Activated CD4-positive, alpha-beta T cell treated with anti-CD3 and anti-CD28 coated beads for 1 hour (primary cell): ENCODE measurements around the gene MISP3.
A peak's percentile ranks its signal among the peaks of the same experiment; 100 is the strongest.

ENCODE experiments used
- DNase-seq: peaks from one replicate; pipeline ENCODE4 v3.0.0-alpha.2; 2020

The MISP3 gene

DNA sequence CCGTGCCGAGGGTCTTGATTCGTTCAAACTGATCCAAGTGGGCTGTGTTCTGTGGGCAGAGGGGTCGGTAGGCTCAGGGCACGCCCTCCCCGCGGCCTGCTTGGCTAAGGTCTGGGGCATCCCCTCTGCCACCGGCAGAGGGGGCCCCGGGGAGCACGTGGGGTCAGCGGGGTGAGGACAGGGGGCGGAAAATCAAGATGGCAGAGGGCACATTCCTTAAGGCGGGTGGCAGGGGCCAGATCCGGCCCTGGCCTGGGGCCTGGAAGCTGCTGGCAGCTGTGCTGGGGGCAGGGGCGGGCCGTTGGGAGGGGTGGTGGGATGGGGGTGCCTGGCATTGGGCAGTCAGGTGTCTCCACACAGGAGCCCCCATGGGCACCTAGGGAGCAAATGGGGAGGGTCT, 34.3 kb downstream of the MISP3 start:
- no peak for DNase-seq

DNA sequence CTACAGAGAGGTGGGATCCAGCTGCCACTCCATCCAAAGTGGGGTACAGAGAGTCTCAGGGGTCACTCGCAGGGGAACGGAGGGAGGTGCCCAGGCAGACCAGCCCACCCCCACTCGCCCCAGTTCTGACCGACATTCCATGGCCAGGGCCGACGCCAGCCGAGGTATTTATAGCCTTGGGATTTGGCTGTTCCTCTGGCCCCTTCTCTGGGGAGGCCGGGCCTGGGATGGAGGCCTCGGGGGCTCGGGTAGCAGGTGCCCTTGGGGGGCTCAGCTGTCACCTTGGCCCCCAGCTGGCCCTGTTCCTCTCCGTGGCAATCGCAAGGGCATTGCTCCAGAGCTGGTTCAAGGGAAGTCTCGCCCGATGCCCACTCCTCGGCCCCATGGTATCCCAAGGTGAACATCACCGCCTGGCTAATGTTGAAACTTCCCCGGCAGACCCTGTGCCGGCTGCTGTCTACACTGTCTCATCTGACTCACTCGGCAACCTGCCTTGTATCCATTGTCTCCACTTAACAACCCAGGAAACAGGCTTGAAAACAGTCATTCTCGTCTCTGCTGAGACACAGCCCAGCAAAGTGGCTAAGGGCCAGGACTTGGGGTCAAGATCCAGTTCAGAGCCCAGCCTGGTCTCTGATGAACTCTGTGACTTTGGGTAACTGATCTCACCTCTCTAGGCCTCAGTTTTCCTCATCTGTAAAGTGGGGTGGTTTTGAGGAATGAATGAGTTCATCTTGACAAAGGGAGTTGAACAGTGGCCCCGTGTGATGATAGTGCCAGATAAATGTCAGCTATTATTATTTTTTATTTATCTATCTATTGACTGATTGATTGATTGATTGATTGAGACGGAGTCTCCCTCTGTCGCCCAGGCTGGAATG, 35.2 kb downstream of the MISP3 start:
- DNase-seq, result no peak

DNA sequence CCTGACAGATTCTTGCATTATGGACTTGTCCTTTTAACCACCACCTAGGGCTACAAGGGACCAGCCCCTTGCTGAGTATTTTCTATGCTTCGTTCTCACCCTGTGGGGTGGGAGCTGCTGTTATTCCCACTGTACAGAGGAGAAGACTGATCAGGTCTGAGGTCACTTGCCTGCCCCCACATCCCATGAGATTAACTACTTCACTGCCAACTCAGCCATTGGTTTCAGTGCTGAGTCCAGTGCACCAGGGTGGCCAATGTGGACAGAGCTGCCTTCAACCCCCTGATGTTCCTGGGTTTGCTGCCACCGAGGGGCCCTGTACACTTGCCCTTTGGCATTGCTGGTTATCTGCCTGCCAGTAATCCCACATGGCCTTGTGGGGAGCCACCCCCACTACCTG, 38.1 kb downstream of the MISP3 start:
- DNase-seq, result no peak

DNA sequence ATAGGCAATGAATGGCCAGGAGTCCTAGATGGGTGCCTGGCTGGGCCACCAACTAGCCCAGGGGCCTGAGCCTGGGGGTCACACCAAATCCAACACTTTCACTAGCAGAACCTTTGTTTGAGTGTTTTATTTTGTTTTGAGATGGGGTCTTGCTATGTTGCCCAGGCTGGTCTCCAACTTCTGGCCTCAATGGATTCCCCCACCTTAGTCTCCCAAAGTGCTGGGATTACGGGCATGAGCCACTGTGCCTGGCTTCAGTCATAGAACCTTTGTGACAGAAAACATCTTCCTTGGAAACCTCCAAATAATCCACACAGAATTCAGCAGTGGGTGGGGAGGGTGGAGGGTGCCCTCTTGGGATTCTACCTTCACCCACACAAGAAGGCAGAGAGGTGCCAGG, 38.9 kb downstream of the MISP3 start:
- no peak for DNase-seq

DNA sequence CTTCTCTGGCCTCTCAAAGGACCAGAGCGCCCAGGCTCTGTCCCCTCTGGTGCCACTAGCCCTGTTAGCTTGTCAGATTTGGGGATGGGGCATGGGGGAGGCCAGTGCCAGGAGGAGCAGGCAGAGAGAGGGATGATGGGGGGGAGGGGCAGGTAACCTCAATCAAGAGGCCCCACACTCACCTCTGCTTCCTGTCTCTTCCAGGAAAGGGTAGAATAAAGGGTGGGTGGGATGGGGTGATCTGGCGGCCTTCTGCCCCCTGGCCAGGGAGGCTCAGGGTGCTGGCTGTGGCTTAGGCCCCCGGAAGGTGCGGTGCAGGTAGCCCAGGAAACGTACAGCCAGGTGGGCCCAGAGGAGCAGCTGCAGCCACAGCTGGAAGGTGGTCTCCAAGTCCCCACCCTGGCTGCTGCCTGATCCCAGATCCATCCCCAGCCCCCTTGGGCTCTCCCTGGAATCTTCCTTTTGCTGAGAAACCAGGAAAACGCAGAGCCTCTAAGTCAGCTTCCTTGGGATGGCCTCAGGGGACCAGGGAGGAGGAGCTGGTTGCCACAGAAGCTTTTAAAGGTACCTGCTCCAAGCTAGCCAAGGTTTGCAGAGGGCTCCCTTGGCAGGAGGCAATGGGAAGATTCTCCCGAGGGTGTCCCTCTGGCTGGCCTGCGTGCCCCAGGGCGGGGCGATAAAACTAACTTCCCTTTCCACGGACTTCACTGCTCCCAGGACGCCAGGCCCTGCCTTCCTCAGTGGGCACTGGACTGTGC, 39.6 kb downstream of the MISP3 start:
- DNase-seq, result no peak

DNA sequence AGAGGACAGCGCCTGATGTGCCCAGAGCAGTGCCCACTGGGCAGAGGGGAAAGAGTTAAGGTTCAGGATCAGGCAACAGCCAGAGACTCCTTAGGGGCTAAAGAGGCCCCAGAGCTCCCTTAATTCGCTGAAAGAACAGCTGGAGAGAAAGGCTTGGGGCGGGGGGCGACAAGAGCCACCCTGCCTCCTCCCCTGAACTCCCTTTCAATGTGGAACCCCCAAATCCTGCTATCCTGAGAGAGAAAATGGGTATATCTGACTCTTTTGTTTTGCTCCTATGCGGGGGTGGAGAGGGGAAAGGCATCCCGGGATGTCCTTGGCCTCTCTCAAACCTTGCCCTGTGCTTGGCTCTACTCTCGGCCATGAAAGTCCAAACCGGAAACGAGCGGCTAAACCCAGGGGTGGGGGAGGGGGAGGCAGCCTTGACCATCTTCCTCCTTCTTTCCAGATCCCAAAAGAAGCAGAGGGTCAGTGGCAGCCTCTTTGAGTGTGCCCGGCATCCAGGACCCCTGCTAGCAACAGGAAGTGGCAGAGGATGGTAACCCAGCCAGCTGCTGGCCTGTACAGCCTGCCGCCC, 40.3 kb downstream of the MISP3 start:
- no peak for DNase-seq

DNA sequence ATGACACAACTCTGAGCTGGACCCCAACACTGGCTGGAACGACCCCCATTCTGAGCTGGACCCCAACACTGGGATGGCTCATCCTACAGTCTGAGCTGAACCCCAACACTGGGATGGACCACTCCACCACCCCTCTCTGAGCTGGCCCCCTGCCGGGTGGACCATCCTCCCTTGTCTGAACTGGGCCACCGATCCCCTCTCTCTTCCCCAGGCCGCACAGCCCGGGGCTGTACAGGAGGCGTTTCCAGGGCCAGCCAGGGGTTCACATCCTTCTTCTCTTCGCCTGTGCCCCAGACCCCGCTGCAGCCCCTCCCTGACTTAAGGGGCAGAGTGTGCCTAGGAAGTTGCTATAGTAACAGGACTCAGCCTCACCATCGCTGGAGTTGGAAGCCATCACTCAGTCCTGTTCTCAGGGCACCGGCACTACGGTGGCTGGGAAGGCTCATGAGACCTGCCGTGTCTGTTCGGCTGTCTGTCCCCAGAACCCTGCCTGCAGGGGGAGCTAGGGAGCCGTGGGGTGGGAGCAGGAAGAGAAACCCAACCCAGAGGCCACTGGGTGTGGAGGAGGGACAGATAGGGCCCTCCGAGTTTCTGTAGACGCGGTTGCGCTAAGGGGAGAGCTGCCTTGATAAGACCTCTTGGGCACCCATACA, 41.3 kb downstream of the MISP3 start:
- DNase-seq, result no peak

DNA sequence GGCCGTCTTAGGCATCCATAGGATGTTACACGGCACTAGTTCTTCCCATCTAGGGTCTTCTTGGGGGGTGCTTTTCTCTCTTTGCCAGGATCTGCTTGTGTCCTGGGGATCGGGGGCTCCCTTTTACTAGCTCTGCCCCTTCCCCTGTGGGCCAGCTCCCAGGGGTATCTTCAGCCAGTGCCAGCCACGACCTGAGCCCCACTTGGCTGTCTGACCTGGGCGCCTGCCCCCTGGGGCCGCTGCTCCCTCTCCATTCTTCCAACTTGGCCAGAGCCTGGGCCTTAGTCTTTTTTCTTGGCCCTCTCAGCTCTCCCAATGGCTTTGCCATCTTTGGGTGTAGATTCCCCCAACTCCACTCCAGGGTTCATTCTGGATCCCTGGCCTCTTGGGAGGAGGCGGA, 41.9 kb downstream of the MISP3 start:
- no peak for DNase-seq

DNA sequence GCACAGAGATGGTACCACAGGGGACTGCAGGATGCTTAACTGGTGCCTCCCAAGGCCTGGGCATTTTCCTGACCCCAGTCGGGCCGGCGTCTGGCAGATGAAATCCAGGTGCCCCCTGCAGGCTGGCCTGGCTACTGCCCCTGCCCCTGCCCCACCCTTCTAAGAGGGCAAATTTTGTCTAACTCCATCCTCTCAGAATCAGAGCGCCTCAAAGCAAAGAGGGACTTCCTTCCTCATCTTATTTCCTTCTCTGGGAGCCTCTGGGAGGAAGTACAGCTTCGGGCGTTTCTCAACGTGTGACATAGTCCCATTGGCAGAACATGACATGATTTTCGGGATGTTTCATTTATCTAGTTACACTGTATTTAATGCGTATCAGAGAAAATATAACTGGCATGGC, 42.3 kb downstream of the MISP3 start:
- DNase-seq, result no peak

DNA sequence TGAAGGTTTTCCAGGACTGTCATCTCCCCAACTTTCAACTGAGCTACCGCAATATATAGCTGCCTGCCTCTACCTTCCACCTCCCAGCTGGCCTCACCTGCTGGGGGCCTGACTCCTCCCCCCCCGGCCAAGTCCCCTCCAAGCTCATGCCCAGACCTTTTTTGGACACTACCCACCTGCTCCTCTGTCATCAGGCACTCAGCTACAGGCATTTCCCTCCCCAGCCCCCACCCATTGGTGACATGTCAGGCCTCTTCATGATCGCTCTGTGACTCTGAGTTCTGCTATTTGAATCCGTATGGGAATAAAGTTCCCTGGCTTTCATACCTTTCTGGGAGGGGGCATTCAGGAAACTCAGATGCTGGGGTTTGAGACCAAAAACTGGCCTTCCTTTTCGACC, 43.2 kb downstream of the MISP3 start:
- no peak for DNase-seq

DNA sequence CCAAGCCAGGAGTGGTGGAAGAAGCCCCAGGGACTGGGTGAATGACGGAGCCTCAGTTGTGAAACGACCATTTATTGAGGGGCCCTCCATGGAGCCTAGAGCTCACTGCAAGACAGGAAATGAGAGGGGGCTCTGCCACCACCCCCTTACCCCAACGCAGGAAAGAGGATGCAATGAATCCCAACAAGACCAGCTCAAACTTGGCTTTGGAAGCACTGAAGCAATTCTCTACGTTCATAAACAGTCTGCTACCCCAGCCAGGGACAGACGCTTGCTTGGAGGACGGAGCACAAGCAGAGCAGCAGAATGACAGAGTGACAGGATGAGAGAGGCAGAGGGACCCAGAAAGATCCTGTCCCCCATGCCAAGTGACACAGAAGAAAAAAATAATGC, 43.9 kb downstream of the MISP3 start:
- no peak for DNase-seq

DNA sequence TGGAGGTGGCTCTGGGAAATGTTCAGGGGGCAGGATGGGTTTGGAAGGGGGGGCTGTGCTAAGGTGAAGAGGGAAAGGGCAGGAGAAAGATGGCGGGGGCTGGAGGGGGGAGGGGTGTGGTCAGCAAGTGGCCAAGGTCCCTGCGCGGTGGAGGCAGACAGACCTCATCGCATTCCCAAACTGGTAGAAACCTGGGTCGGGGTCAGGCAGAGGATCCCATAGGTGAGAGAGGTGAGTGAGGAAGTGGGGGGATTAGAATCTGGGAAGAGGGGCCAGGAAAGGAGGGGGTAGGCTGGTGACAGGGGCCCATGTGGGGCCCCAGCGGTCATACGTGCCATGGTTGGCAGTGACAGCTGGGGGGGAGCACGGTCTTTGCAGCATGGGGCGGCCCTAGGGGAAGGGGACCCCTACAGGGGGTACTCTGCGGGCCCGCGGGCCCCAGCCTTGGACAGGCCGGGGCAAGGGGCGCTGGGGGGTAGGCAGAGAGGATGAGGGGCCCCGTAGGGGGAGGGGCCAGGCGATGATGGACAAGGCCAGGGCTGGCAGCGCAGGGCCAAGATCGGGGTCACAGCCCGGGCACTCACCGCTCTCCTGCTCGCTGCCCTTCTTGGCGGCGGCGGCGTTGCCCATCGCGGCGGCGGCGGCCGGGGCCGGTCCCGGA, 44.5 kb downstream of the MISP3 start:
- DNase-seq, result no peak

DNA sequence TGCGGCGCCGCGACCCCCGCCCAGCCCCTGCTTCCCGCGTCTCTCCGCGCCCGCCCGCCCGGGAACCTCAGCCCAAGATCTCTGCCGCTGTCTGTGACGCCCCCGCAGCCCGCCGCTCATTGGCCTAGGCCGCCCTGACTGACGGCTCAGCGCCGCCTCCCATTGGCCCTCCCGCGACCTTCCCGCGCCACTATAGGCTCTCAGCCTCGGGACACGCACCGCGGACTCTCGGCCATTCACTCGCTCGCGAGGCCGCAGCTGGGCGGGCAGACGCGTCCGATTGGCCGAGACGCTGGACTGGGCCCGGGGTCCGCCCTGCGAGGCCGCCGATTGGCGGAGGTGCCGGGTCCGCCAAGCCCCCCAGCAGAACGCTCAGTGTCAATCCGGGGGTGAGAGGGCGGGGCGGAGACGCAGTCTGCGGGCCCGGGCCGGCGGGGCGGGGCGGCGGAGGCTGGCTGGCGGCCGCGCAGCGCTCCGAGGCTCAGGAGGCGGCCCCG, 45.1 kb downstream of the MISP3 start, which contains the start of gene PRKACA:
Gene PRKACA, minus strand, starts transcription at position 95 of the 497 bp plus-strand sequence. CDS start 215 bp downstream, outside the sequence.
- peak; percentile 99 for DNase-seq

DNA sequence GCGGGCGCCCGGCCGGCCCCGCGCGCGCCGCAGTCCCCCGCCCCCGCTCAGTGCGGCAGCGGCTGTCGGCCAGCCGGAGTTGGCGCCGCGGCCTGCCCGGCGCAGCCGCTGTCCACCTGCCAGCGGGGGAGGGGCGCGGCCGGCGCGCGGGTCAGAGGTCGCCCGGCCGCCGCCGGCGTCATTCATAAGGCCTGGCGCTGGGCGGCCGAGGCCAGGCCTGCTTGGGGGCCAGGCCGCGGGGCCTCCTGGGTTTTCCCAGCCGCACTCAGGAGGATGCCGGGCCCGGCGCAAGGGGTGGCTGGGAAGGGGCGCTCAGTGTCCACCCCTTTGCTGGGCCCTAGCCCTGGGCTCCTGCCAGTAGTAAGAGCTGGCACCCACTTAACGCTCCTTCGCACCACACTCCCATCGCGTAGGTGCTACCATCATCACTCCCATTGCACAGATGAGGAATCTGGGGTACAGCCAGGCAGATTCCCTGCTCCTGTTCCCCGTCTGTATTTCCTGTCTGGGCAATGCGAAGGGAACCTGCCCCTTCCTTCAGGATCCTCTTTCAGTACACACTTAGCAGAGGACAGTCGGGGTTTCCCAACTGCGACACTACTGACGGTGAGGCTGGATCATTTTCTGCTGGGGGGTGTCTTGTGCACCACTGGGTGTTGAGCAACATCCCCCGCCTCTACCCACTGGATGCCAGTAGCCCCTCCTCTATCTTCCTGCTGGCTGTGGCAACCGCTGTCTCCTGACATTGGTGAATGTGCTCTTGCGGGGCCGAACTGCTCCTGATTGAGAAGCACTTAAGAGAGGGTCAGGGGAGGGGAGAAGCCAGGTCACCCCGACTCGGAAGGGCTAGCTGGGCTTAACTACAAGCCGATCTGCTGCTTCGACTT, 45.8 kb downstream of the MISP3 start:
- no peak for DNase-seq

DNA sequence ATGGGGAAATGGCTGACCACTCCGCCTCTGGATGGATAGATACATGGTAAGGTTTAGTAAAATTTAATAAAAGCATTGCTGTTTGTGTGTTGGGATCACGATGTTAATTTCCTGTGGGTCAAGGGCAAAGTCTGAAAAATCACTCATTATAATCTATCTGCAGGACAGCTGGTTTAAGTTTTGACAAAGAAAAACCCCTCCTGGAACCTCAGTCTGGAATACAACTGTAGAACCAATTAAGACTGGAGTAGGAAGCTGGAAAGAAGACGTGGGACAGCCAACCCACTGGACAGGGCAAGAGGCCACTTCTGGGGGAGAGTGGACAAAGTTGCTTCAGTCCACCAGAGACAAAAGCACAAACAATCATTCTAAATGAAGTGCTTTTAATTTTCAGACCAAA, 46.6 kb downstream of the MISP3 start:
- no peak for DNase-seq

DNA sequence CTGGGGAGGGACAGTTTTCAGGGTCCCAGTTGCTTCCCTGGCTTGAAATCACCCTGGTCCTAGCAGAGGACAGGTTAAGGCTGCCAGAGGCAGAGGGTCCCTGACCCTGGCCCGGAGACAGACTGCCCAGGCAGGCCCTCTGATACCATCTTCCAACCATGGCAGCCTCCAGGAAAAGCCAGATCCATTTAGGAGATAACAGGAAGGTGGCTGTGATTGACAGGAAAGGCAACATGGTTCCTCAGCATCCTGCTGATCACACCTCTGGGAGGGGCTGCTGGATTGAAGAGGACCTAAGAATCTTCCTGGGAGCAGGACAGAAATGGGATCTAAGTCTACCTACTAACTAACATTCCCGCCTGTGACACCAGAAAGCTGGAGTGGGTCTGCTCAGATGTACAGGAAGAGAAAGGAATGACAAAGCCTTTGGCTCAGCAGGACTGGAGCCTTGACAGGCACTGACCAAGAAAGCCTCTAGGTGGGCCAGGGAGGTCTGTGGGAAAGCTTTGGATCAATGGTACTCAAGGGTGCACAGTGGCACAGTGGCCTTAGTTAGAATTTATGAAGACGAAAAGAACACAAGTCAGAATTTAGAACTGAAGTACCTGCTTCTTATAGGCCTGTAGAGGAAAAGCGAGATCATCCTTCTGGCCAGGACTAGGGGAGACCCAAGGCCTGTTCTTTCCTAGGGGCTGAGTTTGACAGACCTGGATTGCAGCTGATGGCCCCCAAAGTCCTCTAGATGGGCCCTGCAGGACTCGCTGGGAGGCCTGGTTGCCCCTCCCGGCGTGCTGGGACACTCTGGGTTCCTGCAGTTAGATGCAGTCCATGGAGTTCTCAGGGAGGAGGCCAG, 47.3 kb downstream of the MISP3 start:
- no peak for DNase-seq

DNA sequence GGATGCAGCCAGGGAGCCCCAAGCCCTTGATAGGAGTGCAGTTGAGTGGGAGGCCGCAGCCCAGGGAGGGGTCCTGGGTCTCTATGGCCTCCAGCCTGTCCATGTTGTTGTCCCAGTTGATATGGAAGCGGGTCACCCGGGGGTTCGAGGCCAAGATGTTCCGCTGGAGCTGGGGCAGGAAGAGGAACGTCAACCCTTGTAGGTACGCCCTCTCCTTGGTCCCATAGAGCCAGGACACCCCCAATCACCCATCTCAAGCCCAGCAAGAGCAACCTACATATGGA, 47.9 kb downstream of the MISP3 start:
- no peak for DNase-seq

DNA sequence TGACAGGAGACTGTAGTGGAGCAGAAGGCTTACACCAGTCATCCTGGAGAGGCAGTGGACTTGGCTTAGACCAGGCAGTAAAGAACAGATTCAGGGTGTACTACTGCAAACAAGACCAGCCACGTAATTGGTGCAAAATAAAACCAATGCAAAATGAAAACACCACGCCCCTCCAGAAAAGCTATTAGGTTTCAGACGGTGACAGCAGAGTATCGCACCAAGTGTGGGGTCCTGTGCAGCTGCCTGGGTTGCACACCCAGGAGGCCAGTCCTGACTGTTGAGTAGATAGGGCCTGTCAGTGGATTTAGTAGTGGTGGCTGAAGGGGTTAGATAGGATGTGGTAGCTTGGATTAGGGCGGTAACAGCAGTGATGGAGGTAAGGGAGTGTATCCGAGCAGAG, 50.3 kb downstream of the MISP3 start:
- DNase-seq, result no peak
